OCI-LY3 (cell line): ENCODE results near the gene MAD1L1.

Experiments used
- H2AFZ ChIP-seq: fragments of 200-600, 300-600 bp; shearing (Covaris generic); 2 replicates; pipeline ENCODE4 v1.6.0; 2014; ENCODE audit warnings: antibody characterized with exemption, low read depth, low read length
- H3K27ac ChIP-seq: fragments of 200-600, 300-600 bp; sonication (generic); 2 replicates; pipeline ENCODE4 v1.5.1; 2014; ENCODE audit warnings: mild to moderate bottlenecking, low read length, moderate library complexity, mixed read lengths
- H3K27me3 ChIP-seq: fragments of 200-600, 300-600 bp; sonication (generic); 2 replicates; pipeline ENCODE4 v1.6.1; 2014; ENCODE audit warnings: low read depth, low read length, mixed read lengths
- H3K36me3 ChIP-seq: fragments of 200-600, 300-600 bp; sonication (generic); replicated peaks from 2 replicates; pipeline ENCODE3; 2014; ENCODE audit warnings: low read depth, low read length, mixed read lengths
- H3K4me1 ChIP-seq: fragments of 300-600, 200-600 bp; sonication (generic); 2 replicates; pipeline ENCODE4 v1.6.1; 2014; ENCODE audit warnings: low read length, mixed read lengths
- H3K4me2 ChIP-seq: fragments of 200-600, 300-600 bp; sonication (generic); 2 replicates; pipeline ENCODE4 v1.6.1; 2014; ENCODE audit warnings: low read length, mixed read lengths
- H3K4me3 ChIP-seq: fragments of 300-600, 200-600 bp; sonication (generic); 2 replicates; pipeline ENCODE4 v1.5.1; 2014; ENCODE audit warnings: antibody characterized with exemption, mild to moderate bottlenecking, low read length, moderate library complexity
- H3K79me2 ChIP-seq: fragments of 300-600, 200-600 bp; shearing (Covaris generic); 2 replicates; pipeline ENCODE4 v1.6.1; 2014; ENCODE audit warnings: mild to moderate bottlenecking, low read length, mixed read lengths
- H3K9ac ChIP-seq: fragments of 300-600, 200-600 bp; shearing (Covaris generic); 2 replicates; pipeline ENCODE4 v1.6.0; 2014; ENCODE audit warnings: mild to moderate bottlenecking, low read length, moderate library complexity
- H3K9me3 ChIP-seq: fragments of 200-600, 300-600 bp; shearing (Covaris generic); 2 replicates; pipeline ENCODE4 v1.6.1; 2014; ENCODE audit warnings: low read length, mixed read lengths; ENCODE audit not compliant: insufficient read depth
- H4K20me1 ChIP-seq: fragments of 200-600, 300-600 bp; sonication (generic); 2 replicates; pipeline ENCODE4 v1.6.1; 2016; ENCODE audit warnings: low read length, mixed read lengths; ENCODE audit not compliant: insufficient read depth
- CTCF ChIP-seq: fragments of 200-600, 300-600 bp; sonication (generic); IDR thresholded peaks from 2 replicates; pipeline ENCODE4 v1.5.1; 2014; ENCODE audit warnings: antibody characterized with exemption, low read length, low read depth
- EZH2phosphoT487 ChIP-seq: fragments of 200-600 bp; shearing (Covaris generic); IDR thresholded peaks from 2 replicates; pipeline ENCODE4 v1.6.1; 2018; ENCODE audit warnings: antibody characterized with exemption, mixed run types, low read depth

The MAD1L1 gene

GRCh38 chr7:2193575-2194305 is 39.0 kb downstream of the MAD1L1 start:
- Histone ChIP-seq H3K79me2 (no peaks in the 10 kb centered on the region), H2AFZ (no peak overlapping the region), H3K4me2 (no peak overlapping the region), H3K9ac (no peak overlapping the region), H3K27ac (no peak overlapping the region), H3K36me3 (peaks cover 20% of the 10 kb centered on the region), H3K4me1 (no peaks in the 10 kb centered on the region), H3K4me3 (no peak overlapping the region), H3K27me3 (no peaks in the 10 kb centered on the region), H4K20me1 (no peaks in the 10 kb centered on the region), H3K9me3 (no peaks in the 10 kb centered on the region)
- TF ChIP-seq CTCF (no peak), EZH2phosphoT487 (no peak)

GRCh38 chr7:2192831-2193534 is 39.8 kb downstream of the MAD1L1 start:
- Histone ChIP-seq H2AFZ (no peak overlapping the region), H3K4me2 (no peak overlapping the region), H3K4me1 (no peaks in the 10 kb centered on the region), H3K79me2 (no peaks in the 10 kb centered on the region), H3K4me3 (no peak overlapping the region), H3K36me3 (peaks cover 21% of the 10 kb centered on the region), H3K27me3 (no peaks in the 10 kb centered on the region), H3K27ac (no peak overlapping the region), H3K9ac (no peak overlapping the region), H4K20me1 (no peaks in the 10 kb centered on the region), H3K9me3 (no peaks in the 10 kb centered on the region)
- TF ChIP-seq EZH2phosphoT487 = no peak
- TF ChIP-seq CTCF = no peak

- H3K27ac ChIP-seq = no peak overlapping the region
- TF ChIP-seq EZH2phosphoT487 = no peak
- no peak for TF ChIP-seq CTCF
- no peaks in the 10 kb centered on the region for H3K4me1 ChIP-seq
- no peaks in the 10 kb centered on the region for H3K9me3 ChIP-seq
- no peak overlapping the region for H3K4me3 ChIP-seq
- no peak overlapping the region for H3K9ac ChIP-seq
- no peaks in the 10 kb centered on the region for H4K20me1 ChIP-seq
- H3K4me2 ChIP-seq = no peak overlapping the region
- H3K36me3 ChIP-seq = peaks cover 19% of the 10 kb centered on the region
- H2AFZ ChIP-seq = no peak overlapping the region
- no peaks in the 10 kb centered on the region for H3K27me3 ChIP-seq
- no peaks in the 10 kb centered on the region for H3K79me2 ChIP-seq
These were observed 41.7 kb downstream of the MAD1L1 start for GRCh38 chr7:2191016-2191415.

GRCh38 chr7:2190531-2190930 is 42.2 kb downstream of the MAD1L1 start:
- Histone ChIP-seq H3K27ac (no peak overlapping the region), H3K27me3 (no peaks in the 10 kb centered on the region), H3K9me3 (no peaks in the 10 kb centered on the region), H3K36me3 (peaks cover 16% of the 10 kb centered on the region), H3K79me2 (no peaks in the 10 kb centered on the region), H3K4me1 (no peaks in the 10 kb centered on the region), H2AFZ (no peak overlapping the region), H3K4me2 (no peak overlapping the region), H4K20me1 (no peaks in the 10 kb centered on the region), H3K4me3 (no peak overlapping the region), H3K9ac (no peak overlapping the region)
- TF ChIP-seq EZH2phosphoT487 (no peak), CTCF (no peak)
